ENCODE measurements around the gene TTN.
"Not testable (repeated sequence)": the region's sequence is repeated elsewhere in the genome, so short reads cannot be mapped to it uniquely, and the experiment has no call there.

TTN gene

GRCh38 chr2:178732913-178733312, 74.3 kb downstream of the TTN start:
- DNase-seq, result no peak

GRCh38 chr2:178731300-178731699, 75.9 kb downstream of the TTN start:
- no peak for DNase-seq

GRCh38 chr2:178730049-178730448, 77.2 kb downstream of the TTN start:
- no peak for DNase-seq

GRCh38 chr2:178723786-178724346, 83.4 kb downstream of the TTN start:
- DNase-seq, result no peak

- no peak for DNase-seq
Measured at GRCh38 chr2:178722296-178722695, 84.9 kb downstream of the TTN start.

- DNase-seq, result no peak
Measured at GRCh38 chr2:178718988-178719387, 88.2 kb downstream of the TTN start.

- no peak for DNase-seq
Measured at GRCh38 chr2:178718283-178718682, 88.9 kb downstream of the TTN start.

- no peak for DNase-seq
Measured at GRCh38 chr2:178716394-178716793, 90.8 kb downstream of the TTN start.

- DNase-seq, result no peak
Measured at GRCh38 chr2:178715366-178715765, 91.9 kb downstream of the TTN start.

GRCh38 chr2:178707476-178707875, 99.7 kb downstream of the TTN start:
- no peak for DNase-seq

- DNase-seq, result no peak
Measured at GRCh38 chr2:178704876-178705275, 102.3 kb downstream of the TTN start.

- no peak for DNase-seq
Measured at GRCh38 chr2:178702361-178702760, 104.9 kb downstream of the TTN start.

- DNase-seq, result no peak
Measured at GRCh38 chr2:178700922-178701342, 106.3 kb downstream of the TTN start.

GRCh38 chr2:178700136-178700535, 107.1 kb downstream of the TTN start:
- no peak for DNase-seq

GRCh38 chr2:178692845-178693244, 114.4 kb downstream of the TTN start:
- no peak for DNase-seq

GRCh38 chr2:178689808-178690207, 117.4 kb downstream of the TTN start:
- DNase-seq, result no peak

- DNase-seq, result no peak
Measured at GRCh38 chr2:178683877-178684276, 123.3 kb downstream of the TTN start.

- DNase-seq, result no peak
Measured at GRCh38 chr2:178681081-178681480, 126.1 kb downstream of the TTN start.

- DNase-seq, result no peak
Measured at GRCh38 chr2:178679891-178680290, 127.3 kb downstream of the TTN start.

- no peak for DNase-seq
Measured at GRCh38 chr2:178677599-178677998, 129.6 kb downstream of the TTN start.

- DNase-seq, result no peak
Measured at GRCh38 chr2:178676046-178676445, 131.2 kb downstream of the TTN start.

GRCh38 chr2:178674122-178674521, 133.1 kb downstream of the TTN start:
- no peak for DNase-seq

- DNase-seq, result no peak
Measured at GRCh38 chr2:178666458-178666857, 140.8 kb downstream of the TTN start.

- not testable (repeated sequence) for DNase-seq
Measured at GRCh38 chr2:178658480-178658879, 148.7 kb downstream of the TTN start.

GRCh38 chr2:178650554-178650953, 156.7 kb downstream of the TTN start:
- DNase-seq, result no peak

- DNase-seq, result no peak
Measured at GRCh38 chr2:178644919-178645318, 162.3 kb downstream of the TTN start.

All from T1000 (cell line).